ENCODE data around the gene ZNF77.

ZNF77 gene

DNA sequence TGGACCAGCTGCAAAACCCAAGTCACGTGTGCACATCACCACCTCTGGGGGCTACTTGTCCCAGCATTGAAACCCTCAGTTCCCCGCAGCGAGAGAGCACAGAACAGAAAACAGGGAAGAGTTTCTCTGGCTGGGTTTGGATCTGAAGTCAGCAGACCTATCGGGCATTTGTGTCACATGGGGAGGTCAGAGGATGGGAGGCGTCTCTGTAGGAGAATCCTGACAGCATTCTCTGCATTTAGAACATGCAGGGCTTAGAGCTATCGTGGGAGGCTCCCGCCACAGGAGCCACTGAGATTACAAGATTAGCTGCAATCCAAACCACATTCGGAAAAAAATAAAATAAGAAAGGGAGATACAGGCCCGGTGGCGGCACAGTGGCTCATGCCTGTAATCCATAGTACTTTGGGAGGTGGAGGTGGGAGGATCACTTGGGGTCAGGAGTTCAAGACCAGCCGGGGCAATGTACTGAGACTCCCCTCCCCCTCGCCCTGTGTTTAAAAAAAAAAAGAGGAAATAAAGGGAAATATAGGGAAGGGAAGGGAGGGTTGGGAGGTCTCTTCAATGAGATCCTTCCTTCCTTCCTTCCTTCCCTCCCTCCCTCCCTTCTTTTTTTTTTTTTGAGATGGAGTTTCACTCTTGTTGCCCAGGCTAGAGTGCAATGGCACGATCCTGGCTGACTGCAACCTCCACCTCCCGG, 29.7 kb upstream of the ZNF77 start:
- no peak for ATAC-seq
- TF ChIP-seq ARNTL (CRISPR knock-in tag; IDR thresholded peaks at IDR 0.05; ENCODE audit: borderline replicate concordance, low read depth) (no peak), ZNF70 (CRISPR knock-in tag; IDR thresholded peaks at IDR 0.05) (no peak), ISL1 (CRISPR knock-in tag; IDR thresholded peaks at IDR 0.05) (no peak), GLIS3 (CRISPR knock-in tag; IDR thresholded peaks at IDR 0.05) (no peak)
- TF ChIP-seq, protein P1, sequence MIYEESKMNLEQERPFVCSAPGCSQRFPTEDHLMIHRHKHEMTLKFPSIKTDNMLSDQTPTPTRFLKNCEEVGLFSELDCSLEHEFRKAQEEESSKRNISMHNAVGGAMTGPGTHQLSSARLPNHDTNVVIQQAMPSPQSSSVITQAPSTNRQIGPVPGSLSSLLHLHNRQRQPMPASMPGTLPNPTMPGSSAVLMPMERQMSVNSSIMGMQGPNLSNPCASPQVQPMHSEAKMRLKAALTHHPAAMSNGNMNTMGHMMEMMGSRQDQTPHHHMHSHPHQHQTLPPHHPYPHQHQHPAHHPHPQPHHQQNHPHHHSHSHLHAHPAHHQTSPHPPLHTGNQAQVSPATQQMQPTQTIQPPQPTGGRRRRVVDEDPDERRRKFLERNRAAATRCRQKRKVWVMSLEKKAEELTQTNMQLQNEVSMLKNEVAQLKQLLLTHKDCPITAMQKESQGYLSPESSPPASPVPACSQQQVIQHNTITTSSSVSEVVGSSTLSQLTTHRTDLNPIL (CRISPR knock-in tag; IDR thresholded peaks at IDR 0.05; ENCODE audit: low read depth): no peak

DNA sequence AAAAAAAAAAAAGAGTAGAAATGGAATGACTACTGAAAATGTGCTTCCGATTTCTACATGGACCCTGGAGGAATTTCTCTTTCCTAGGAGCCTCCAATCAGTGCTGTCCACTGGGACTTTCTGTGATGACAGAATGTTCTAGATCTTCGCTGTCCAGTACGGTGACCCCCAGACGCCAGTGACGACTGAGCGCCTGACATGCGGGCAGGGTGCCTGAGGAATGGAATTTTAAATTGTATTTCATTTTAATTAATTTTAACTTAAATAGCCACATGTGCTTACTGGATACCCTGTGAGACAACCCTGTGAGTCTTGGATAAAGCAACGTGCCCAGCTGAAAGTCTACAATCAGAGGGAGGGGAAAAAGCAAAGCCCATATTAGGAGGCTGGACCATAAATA, 28.5 kb upstream of the ZNF77 start:
- ATAC-seq: no peak
- TF ChIP-seq ISL1 (CRISPR knock-in tag; IDR thresholded peaks at IDR 0.05) (no peak), TOX (CRISPR knock-in tag; IDR thresholded peaks at IDR 0.05; ENCODE audit: borderline replicate concordance) (no peak)
- TF ChIP-seq, protein P2, sequence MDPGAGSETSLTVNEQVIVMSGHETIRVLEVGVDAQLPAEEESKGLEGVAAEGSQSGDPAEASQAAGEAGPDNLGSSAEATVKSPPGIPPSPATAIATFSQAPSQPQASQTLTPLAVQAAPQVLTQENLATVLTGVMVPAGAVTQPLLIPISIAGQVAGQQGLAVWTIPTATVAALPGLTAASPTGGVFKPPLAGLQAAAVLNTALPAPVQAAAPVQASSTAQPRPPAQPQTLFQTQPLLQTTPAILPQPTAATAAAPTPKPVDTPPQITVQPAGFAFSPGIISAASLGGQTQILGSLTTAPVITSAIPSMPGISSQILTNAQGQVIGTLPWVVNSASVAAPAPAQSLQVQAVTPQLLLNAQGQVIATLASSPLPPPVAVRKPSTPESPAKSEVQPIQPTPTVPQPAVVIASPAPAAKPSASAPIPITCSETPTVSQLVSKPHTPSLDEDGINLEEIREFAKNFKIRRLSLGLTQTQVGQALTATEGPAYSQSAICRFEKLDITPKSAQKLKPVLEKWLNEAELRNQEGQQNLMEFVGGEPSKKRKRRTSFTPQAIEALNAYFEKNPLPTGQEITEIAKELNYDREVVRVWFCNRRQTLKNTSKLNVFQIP (CRISPR knock-in tag; IDR thresholded peaks at IDR 0.05; ENCODE audit: borderline replicate concordance, low read depth): no peak
- TF ChIP-seq, protein P1 (CRISPR knock-in tag; IDR thresholded peaks at IDR 0.05; ENCODE audit: low read depth): no peak

DNA sequence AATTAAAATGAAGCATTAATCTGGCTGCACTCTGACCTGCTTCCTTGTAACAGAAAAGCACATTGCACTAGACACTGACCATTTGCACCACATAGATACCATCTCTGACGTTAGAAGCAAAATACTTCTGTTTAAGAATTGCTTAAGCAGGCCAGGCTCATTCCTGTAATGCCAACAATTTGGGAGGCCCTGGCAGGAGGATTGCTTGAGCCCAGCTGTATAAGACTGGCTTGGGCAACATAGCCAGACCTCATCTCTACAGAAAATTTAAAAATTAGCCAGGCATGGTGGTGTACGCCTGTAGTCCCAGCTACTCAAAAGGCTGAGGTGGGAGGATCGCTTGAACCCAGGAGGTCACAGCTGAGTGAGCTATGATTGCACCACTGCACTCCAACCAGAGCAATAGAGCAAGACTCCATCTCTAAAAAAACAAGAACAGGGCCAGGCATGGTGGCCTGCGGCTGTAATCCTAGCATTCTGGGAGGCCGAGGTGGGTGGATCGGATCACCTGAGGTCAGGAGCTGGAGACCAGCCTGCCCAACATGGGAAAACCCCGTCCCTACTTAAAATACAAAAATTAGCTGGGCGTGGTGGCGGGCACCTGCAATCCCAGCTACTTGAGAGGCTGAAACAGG, 25.5 kb upstream of the ZNF77 start:
- TF ChIP-seq ZFP3 (CRISPR knock-in tag; IDR thresholded peaks at IDR 0.05) (0 out of 2 replicates have a peak, but pooled peaks have one; percentile 40), ISL1 (CRISPR knock-in tag; IDR thresholded peaks at IDR 0.05) (peak; percentile 23; the same call in 1 of the 2 replicates), TCF4 (CRISPR knock-in tag; IDR thresholded peaks at IDR 0.05; ENCODE audit: borderline replicate concordance) (peak; percentile 39; the same call in 1 of the 2 replicates)
- TF ChIP-seq, protein P3, sequence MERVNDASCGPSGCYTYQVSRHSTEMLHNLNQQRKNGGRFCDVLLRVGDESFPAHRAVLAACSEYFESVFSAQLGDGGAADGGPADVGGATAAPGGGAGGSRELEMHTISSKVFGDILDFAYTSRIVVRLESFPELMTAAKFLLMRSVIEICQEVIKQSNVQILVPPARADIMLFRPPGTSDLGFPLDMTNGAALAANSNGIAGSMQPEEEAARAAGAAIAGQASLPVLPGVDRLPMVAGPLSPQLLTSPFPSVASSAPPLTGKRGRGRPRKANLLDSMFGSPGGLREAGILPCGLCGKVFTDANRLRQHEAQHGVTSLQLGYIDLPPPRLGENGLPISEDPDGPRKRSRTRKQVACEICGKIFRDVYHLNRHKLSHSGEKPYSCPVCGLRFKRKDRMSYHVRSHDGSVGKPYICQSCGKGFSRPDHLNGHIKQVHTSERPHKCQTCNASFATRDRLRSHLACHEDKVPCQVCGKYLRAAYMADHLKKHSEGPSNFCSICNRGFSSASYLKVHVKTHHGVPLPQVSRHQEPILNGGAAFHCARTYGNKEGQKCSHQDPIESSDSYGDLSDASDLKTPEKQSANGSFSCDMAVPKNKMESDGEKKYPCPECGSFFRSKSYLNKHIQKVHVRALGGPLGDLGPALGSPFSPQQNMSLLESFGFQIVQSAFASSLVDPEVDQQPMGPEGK (CRISPR knock-in tag; IDR thresholded peaks at IDR 0.05; ENCODE audit: borderline replicate concordance): no peak
- TF ChIP-seq, protein P2 (CRISPR knock-in tag; IDR thresholded peaks at IDR 0.05; ENCODE audit: borderline replicate concordance, low read depth): no peak
- peak; percentile 68 for ATAC-seq

DNA sequence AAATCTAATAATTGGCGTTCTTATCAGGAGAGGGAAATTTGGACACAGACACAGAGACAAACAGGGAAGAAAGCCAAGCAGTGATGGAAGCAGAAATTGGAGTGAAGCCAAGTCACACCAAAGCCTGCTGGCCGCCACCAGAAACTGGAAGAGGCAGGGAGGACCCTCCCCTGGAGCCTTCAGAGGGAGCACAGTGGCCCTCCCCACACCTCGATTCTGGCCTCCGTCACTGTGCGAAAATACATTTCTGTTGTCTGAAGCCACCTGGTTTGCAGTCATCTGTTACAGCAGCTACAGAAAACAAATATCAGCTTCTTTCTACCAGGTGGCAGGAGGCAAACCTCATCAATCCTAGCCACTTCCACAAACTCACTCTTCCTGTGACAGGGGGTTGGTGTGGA, 24.3 kb upstream of the ZNF77 start:
- TF ChIP-seq, protein P1 (CRISPR knock-in tag; IDR thresholded peaks at IDR 0.05; ENCODE audit: low read depth): no peak
- TF ChIP-seq TCF4 (CRISPR knock-in tag; IDR thresholded peaks at IDR 0.05; ENCODE audit: borderline replicate concordance) (peak; percentile 59; the same call in 1 of the 2 replicates), ZNF70 (CRISPR knock-in tag; IDR thresholded peaks at IDR 0.05) (no peak), ESRRG (CRISPR knock-in tag; IDR thresholded peaks at IDR 0.05) (no peak), ZNF565 (CRISPR knock-in tag; conservative IDR thresholded peaks at IDR 0.05; ENCODE audit: low read depth) (no peak), BACH2 (CRISPR knock-in tag; IDR thresholded peaks at IDR 0.05; ENCODE audit: borderline replicate concordance) (no peak), SNAI2 (CRISPR knock-in tag; IDR thresholded peaks at IDR 0.05) (no peak), ISL1 (CRISPR knock-in tag; IDR thresholded peaks at IDR 0.05) (peak; percentile 40; the same call in 1 of the 2 replicates), ZC3H10 (CRISPR knock-in tag; IDR thresholded peaks at IDR 0.05) (no peak)
- TF ChIP-seq, protein P4, sequence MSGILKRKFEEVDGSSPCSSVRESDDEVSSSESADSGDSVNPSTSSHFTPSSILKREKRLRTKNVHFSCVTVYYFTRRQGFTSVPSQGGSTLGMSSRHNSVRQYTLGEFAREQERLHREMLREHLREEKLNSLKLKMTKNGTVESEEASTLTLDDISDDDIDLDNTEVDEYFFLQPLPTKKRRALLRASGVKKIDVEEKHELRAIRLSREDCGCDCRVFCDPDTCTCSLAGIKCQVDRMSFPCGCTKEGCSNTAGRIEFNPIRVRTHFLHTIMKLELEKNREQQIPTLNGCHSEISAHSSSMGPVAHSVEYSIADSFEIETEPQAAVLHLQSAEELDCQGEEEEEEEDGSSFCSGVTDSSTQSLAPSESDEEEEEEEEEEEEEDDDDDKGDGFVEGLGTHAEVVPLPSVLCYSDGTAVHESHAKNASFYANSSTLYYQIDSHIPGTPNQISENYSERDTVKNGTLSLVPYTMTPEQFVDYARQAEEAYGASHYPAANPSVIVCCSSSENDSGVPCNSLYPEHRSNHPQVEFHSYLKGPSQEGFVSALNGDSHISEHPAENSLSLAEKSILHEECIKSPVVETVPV (CRISPR knock-in tag; IDR thresholded peaks at IDR 0.05): no peak
- TF ChIP-seq, protein P3 (CRISPR knock-in tag; IDR thresholded peaks at IDR 0.05; ENCODE audit: borderline replicate concordance): no peak
- peak; percentile 35 for ATAC-seq

Data from SK-N-SH treated with all-trans-retinoic acid at 6 μM for 48 hours (cell line).